ENCODE results near the gene PNLIPRP2.

The PNLIPRP2 gene

DNA sequence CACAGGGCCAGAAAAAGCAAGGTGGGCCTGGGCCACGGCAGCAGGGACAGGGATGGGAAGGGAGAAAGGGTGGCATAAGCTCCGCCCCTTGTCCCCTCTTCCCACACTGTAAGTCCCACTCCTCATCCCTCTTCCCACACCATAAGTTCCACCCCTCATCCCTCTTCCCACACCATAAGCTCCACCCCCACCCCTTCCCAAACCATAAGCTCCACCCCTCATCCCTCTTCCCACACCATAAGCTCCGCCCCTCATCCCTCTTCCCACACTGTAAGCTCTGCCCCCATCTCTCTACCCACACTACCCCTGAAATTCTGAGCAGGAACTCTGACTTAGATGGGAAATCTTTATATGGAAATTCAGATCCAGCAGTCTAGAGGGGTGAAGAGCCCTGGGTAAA is 65.9 kb downstream of the PNLIPRP2 start:
- no peaks in the 10 kb centered on the region for H3K9me3 ChIP-seq (ENCODE audit: insufficient read depth, low read depth, low read length)
- H3K27me3 ChIP-seq (ENCODE audit: insufficient read depth, low read length), result no peaks in the 10 kb centered on the region
- no peak overlapping the region for H3K4me3 ChIP-seq (ENCODE audit: low read length)
- no peak overlapping the region for H3K9ac ChIP-seq (ENCODE audit: low read depth, low read length)
- no peak overlapping the region for H3K27ac ChIP-seq (ENCODE audit: low read depth, low read length)
- WGBS, result 93% methylated on average over 3 of the region's 3 CpGs
- H3K4me1 ChIP-seq (ENCODE audit: insufficient read depth, low read length), result peaks cover 7% of the 10 kb centered on the region
- no peaks in the 10 kb centered on the region for H3K36me3 ChIP-seq (ENCODE audit: insufficient read depth, low read length)

DNA sequence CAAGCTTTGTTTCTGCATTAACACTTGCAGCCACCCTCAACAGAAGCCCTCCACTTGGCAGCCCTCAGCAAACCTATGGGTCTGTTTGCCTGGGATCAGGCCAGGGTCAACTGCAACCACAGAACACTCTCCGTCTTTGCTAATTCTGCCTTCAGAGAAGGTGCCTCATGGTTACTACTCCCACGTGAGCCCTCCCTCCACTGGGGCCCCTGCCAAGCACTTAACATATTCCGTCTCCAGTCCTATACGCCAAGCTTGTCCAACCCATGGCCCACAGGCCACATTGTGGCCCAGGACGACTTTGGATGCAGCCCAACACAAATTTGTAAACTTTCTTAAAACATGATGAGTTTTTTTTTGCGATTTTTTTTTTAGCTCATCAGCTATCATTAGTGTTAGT is 66.9 kb downstream of the PNLIPRP2 start:
- H3K4me1 ChIP-seq (ENCODE audit: insufficient read depth, low read length), result peaks cover 7% of the 10 kb centered on the region
- no peak overlapping the region for H3K27ac ChIP-seq (ENCODE audit: low read depth, low read length)
- H3K4me3 ChIP-seq (ENCODE audit: low read length), result no peak overlapping the region
- H3K36me3 ChIP-seq (ENCODE audit: insufficient read depth, low read length), result no peaks in the 10 kb centered on the region
- H3K9me3 ChIP-seq (ENCODE audit: insufficient read depth, low read depth, low read length), result no peaks in the 10 kb centered on the region
- no peaks in the 10 kb centered on the region for H3K27me3 ChIP-seq (ENCODE audit: insufficient read depth, low read length)
- 60% methylated on average over 5 of the region's 6 CpGs for WGBS
- H3K9ac ChIP-seq (ENCODE audit: low read depth, low read length), result no peak overlapping the region

DNA sequence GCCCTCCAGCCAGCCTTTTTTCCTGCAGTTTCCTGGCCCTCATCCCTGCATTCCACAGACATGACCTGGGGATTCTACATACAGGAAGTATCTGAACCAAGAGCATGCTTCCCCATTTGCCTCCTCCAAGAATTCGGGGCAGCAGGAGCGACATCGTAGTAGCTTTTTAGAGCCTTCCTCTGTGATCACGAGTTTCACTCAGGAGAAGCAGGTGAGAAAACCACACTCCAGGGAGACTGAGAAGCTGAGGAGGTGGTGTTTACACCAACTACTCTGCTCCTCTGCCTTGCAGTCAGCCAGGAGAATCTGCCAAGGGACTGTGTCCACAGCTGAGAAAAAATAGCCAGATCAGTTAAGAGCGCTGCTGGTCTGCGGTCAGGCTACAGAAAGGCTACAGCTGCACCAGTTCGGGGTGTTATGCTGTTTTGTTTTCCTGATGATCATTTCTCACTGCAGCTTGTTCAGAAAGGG is 67.5 kb downstream of the PNLIPRP2 start:
- WGBS, result 72% methylated on average over 7 of the region's 7 CpGs
- Histone ChIP-seq H3K4me1 (ENCODE audit: insufficient read depth, low read length) (peaks cover 7% of the 10 kb centered on the region), H3K9ac (ENCODE audit: low read depth, low read length) (no peak overlapping the region), H3K27me3 (ENCODE audit: insufficient read depth, low read length) (no peaks in the 10 kb centered on the region), H3K9me3 (ENCODE audit: insufficient read depth, low read depth, low read length) (no peaks in the 10 kb centered on the region), H3K4me3 (ENCODE audit: low read length) (no peak overlapping the region), H3K36me3 (ENCODE audit: insufficient read depth, low read length) (no peaks in the 10 kb centered on the region), H3K27ac (ENCODE audit: low read depth, low read length) (no peak overlapping the region)

DNA sequence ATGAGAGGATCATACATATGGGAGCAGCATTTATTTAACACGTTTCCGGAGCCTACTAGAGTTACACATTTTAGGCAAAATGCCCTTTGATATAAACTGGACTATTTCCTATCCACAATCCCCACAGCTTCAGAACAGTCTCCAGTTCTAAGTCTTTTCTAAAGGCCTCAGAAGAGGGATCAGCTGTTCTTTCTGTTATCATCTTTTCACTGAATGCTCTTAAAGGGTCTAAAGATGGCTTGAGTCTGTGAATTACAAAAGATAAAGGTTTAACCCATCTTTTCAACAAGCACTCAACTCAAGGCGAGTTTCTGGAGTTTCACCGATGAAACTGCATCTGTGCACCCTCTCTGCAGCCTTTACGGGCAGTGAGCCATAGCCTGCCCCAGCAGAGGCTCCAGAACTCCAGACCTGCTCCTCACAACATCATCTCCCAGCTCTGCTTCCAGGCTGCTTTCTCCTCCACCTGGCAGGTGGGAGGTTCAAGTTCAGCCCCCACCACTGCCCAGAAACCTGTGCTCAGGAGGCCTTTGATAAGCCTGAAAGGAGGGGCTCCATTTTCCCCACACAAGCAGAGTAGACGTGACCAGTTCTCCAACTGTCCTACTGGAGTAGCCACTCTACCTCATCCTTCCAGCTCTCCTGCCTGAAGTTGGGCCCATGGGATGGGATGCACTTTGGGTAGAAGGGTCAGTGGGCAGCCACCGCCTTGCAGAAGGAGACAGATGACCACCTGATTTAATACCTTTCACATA is 68.2 kb downstream of the PNLIPRP2 start:
- Histone ChIP-seq H3K9ac (ENCODE audit: low read depth, low read length) (no peak overlapping the region), H3K4me1 (ENCODE audit: insufficient read depth, low read length) (peaks cover 9% of the 10 kb centered on the region), H3K27ac (ENCODE audit: low read depth, low read length) (no peak overlapping the region), H3K27me3 (ENCODE audit: insufficient read depth, low read length) (no peaks in the 10 kb centered on the region), H3K9me3 (ENCODE audit: insufficient read depth, low read depth, low read length) (no peaks in the 10 kb centered on the region), H3K36me3 (ENCODE audit: insufficient read depth, low read length) (no peaks in the 10 kb centered on the region), H3K4me3 (ENCODE audit: low read length) (no peak overlapping the region)
- 86% methylated on average over 7 of the region's 7 CpGs for WGBS

DNA sequence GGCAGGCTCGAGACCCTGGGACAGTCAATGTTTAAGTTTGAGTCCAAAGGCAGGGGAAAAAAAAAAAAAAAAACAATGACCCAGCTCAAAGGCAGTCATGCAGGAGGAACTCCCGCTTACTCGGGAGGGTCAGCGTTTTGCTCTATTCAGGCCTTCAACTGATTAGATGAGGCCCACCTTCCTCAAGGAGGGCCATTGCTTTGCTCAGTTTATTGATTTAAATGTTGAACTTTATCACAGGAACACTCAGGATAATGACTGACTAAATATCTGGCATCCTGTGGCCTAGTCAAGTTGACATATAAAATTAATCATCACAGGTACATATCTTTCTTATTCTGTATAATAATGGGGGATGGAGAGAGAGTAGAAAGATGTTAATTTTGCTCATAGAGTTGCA is 69.0 kb downstream of the PNLIPRP2 start:
- Histone ChIP-seq H3K9ac (ENCODE audit: low read depth, low read length) (no peak overlapping the region), H3K27ac (ENCODE audit: low read depth, low read length) (no peak overlapping the region), H3K4me1 (ENCODE audit: insufficient read depth, low read length) (peaks cover 16% of the 10 kb centered on the region), H3K9me3 (ENCODE audit: insufficient read depth, low read depth, low read length) (no peaks in the 10 kb centered on the region), H3K36me3 (ENCODE audit: insufficient read depth, low read length) (no peaks in the 10 kb centered on the region), H3K4me3 (ENCODE audit: low read length) (no peak overlapping the region), H3K27me3 (ENCODE audit: insufficient read depth, low read length) (no peaks in the 10 kb centered on the region)
- 91% methylated on average over 4 of the region's 4 CpGs for WGBS

DNA sequence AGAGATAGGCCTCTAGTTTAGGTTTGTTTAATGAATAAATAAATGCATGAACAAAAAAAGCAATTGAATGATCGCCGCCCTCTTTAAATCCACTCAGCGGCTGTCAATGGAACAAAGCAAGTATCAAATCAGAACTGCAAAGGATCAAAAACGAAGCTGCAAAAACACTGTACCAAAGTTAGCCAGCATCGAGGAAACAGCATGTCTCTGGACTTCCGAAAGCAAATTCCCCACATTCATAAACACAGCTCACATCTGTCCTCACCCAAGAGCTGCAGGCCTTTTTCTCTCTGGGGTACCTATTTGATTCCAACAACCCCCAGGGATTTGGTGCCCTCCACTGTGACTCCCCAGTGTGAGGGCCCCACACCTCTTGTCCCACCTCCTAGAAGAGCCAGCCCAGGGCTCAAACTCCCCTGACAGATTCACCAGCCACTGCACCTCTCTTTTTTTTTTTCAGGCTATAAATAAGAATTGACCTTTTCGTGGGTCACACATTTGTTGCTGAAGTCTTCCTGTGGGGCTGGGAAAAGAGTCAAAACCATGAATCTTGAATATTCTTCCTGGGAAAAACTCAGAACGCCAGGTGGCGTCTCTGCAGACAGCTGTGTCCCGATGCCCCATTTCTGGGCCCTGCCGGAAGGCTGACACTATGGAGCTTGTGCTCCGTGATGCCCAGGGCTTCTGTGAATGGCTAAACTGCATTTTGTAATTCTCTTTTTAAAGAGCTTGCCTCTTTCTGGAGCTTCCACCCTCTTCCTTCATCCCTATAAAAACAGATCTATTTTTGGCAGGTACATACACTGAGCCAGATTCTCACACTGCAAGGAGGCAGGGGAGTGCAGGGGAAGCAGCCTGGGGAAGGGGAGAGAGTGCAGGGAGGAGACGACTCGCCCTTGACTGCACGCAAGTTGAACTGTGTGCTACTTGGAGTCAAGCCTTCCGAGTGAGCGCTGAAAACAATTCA is 69.9 kb downstream of the PNLIPRP2 start:
- no peak overlapping the region for H3K4me3 ChIP-seq (ENCODE audit: low read length)
- H3K9ac ChIP-seq (ENCODE audit: low read depth, low read length), result no peak overlapping the region
- H3K36me3 ChIP-seq (ENCODE audit: insufficient read depth, low read length), result no peaks in the 10 kb centered on the region
- H3K27ac ChIP-seq (ENCODE audit: low read depth, low read length), result no peak overlapping the region
- no peaks in the 10 kb centered on the region for H3K27me3 ChIP-seq (ENCODE audit: insufficient read depth, low read length)
- peaks cover 18% of the 10 kb centered on the region for H3K4me1 ChIP-seq (ENCODE audit: insufficient read depth, low read length)
- H3K9me3 ChIP-seq (ENCODE audit: insufficient read depth, low read depth, low read length), result no peaks in the 10 kb centered on the region
- 59% methylated on average over 17 of the region's 17 CpGs for WGBS

DNA sequence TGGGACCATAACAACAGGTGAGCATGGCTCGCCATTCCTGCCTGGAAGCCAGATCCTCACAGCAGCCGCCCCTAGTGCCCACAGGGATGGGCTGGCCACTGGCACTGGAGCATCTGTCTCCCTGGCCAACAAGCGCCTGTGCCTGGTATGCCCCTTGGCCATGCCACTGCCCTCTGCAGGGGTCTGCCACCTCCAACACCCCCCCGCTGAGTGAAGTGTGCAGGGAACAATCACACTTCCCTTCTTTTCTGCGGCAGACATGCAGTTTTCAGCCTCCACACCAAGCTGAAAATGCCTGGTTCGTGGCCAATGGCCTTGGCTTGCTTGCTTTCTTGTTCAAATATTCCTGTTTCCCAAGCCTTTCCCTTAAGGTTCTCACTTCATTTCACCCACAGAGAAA is 70.9 kb downstream of the PNLIPRP2 start:
- Histone ChIP-seq H3K9ac (ENCODE audit: low read depth, low read length) (no peak overlapping the region), H3K36me3 (ENCODE audit: insufficient read depth, low read length) (no peaks in the 10 kb centered on the region), H3K4me3 (ENCODE audit: low read length) (no peak overlapping the region), H3K9me3 (ENCODE audit: insufficient read depth, low read depth, low read length) (no peaks in the 10 kb centered on the region), H3K27me3 (ENCODE audit: insufficient read depth, low read length) (no peaks in the 10 kb centered on the region), H3K27ac (ENCODE audit: low read depth, low read length) (no peak overlapping the region), H3K4me1 (ENCODE audit: insufficient read depth, low read length) (peaks cover 18% of the 10 kb centered on the region)
- 78% methylated on average over 6 of the region's 6 CpGs for WGBS

DNA sequence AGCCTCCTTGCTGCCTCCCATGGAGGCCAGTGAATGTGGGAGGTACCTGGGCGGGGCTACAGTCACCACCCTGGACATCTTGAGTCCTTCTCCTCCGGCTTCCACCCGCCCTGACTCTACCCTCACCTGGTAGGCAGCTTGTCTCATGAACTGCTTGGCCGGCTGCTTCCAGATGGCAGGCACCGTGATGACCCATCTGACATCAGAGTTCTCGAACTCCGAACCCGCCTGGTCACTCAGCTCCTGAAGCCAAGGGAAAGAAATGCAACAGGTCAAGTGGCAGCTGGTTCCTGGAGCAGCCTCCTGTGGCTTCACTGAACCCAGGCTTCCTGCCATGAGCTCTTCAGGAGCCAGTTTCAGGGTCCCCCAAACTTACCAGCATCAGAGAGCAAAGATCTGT is 71.5 kb downstream of the PNLIPRP2 start:
- Histone ChIP-seq H3K36me3 (ENCODE audit: insufficient read depth, low read length) (no peaks in the 10 kb centered on the region), H3K4me1 (ENCODE audit: insufficient read depth, low read length) (peaks cover 18% of the 10 kb centered on the region), H3K4me3 (ENCODE audit: low read length) (no peak overlapping the region), H3K27ac (ENCODE audit: low read depth, low read length) (no peak overlapping the region), H3K9ac (ENCODE audit: low read depth, low read length) (no peak overlapping the region), H3K27me3 (ENCODE audit: insufficient read depth, low read length) (no peaks in the 10 kb centered on the region), H3K9me3 (ENCODE audit: insufficient read depth, low read depth, low read length) (no peaks in the 10 kb centered on the region)
- WGBS, result 92% methylated on average over 8 of the region's 8 CpGs

DNA sequence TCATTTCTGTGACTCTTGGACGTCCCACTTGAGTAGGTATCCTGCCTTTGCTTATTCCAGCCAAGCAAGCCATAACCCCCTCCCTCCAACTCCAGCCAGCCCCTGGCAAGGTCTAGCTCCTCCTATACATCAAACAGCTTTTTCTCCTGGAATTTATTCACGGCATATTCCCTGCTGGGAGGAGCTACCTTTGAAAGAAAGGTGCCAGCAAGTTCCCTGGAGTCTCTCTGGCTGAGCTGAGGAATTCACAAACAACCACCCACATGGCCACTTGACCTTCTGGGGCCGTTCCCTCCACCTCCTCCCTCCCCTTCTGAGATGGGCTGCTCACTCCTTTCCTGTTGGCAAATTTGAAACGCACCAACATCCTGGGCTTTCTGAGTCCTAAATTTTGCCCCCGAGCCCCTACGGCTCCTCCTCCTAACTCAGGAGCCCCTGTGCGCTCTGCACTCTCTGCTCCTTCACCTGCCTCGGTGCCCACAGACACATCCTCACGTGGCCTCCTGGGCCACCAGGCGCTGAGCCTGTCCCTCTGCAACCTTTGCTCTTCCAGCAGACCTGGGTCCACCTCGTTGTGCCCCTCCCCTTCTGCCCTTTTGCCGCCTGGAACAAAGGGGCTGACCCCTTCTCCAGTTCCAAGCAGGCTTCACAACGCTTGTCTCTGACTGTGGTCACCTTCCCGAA is 73.6 kb downstream of the PNLIPRP2 start:
- no peaks in the 10 kb centered on the region for H3K9me3 ChIP-seq (ENCODE audit: insufficient read depth, low read depth, low read length)
- no peaks in the 10 kb centered on the region for H3K27me3 ChIP-seq (ENCODE audit: insufficient read depth, low read length)
- WGBS, result 21% methylated on average over 14 of the region's 14 CpGs
- H3K4me3 ChIP-seq (ENCODE audit: low read length), result no peak overlapping the region
- peaks cover 11% of the 10 kb centered on the region for H3K4me1 ChIP-seq (ENCODE audit: insufficient read depth, low read length)
- H3K36me3 ChIP-seq (ENCODE audit: insufficient read depth, low read length), result no peaks in the 10 kb centered on the region
- no peak overlapping the region for H3K27ac ChIP-seq (ENCODE audit: low read depth, low read length)
- H3K9ac ChIP-seq (ENCODE audit: low read depth, low read length), result no peak overlapping the region

All from HUES64 (cell line).